MM.1S (cell line): Measurements from ENCODE around the gene CCNB2.

Experiments
- DNase-seq: peaks from one replicate; pipeline ENCODE4 v3.0.0-alpha.2; 2015
- H2AFZ ChIP-seq: fragments of 300-600 bp; sonication (generic); 2 replicates; pipeline ENCODE4 v1.6.0; 2016; ENCODE audit warnings: antibody characterized with exemption, low read length
- H3F3A ChIP-seq: fragments of 300-600 bp; sonication (generic); 2 replicates; pipeline ENCODE4 v1.6.1; 2016; ENCODE audit warnings: mild to moderate bottlenecking, antibody characterized with exemption, low read length, moderate library complexity, mixed read lengths; ENCODE audit not compliant: insufficient read depth
- H3K27ac ChIP-seq: fragments of 300-600 bp; sonication (generic); 2 replicates; pipeline ENCODE4 v1.5.1; 2016; ENCODE audit warnings: mild to moderate bottlenecking, low read length
- H3K27me3 ChIP-seq: fragments of 300-600 bp; sonication (generic); replicated peaks from 2 replicates; pipeline ENCODE4 v1.6.0; 2016; ENCODE audit warnings: low read length; ENCODE audit not compliant: insufficient read depth
- H3K36me3 ChIP-seq: fragments of 300-600 bp; sonication (generic); replicated peaks from 2 replicates; pipeline ENCODE4 v1.6.1; 2016; ENCODE audit warnings: mild to moderate bottlenecking, low read length, mixed read lengths; ENCODE audit not compliant: insufficient read depth
- H3K4me1 ChIP-seq: fragments of 300-600 bp; sonication (generic); 2 replicates; pipeline ENCODE4 v1.6.1; 2016; ENCODE audit warnings: low read length, mixed read lengths
- H3K4me2 ChIP-seq: fragments of 300-600 bp; sonication (generic); 2 replicates; pipeline ENCODE4 v1.6.0; 2016; ENCODE audit warnings: low read depth, low read length
- H3K4me3 ChIP-seq: fragments of 300-600 bp; sonication (generic); 2 replicates; pipeline ENCODE4 v1.5.1; 2016; ENCODE audit warnings: low read length, mixed read lengths
- H3K79me2 ChIP-seq: fragments of 300-600 bp; sonication (generic); 2 replicates; pipeline ENCODE4 v1.6.1; 2016; ENCODE audit warnings: mixed run types, low read length, mixed read lengths
- H3K9ac ChIP-seq: fragments of 300-600 bp; sonication (generic); 2 replicates; pipeline ENCODE4 v1.6.1; 2016; ENCODE audit warnings: low read length, mixed read lengths
- H3K9me2 ChIP-seq: fragments of 300-600 bp; sonication (generic); replicated peaks from 2 replicates; pipeline ENCODE4 v1.6.1; 2016; ENCODE audit warnings: mild to moderate bottlenecking, low read length, mixed read lengths; ENCODE audit not compliant: insufficient read depth
- H3K9me3 ChIP-seq: fragments of 300-600 bp; sonication (generic); replicated peaks from 2 replicates; pipeline ENCODE4 v1.6.1; 2016; ENCODE audit warnings: mild to moderate bottlenecking, low read length, mixed read lengths; ENCODE audit not compliant: insufficient read depth
- H4K20me1 ChIP-seq: fragments of 300-600 bp; sonication (generic); 2 replicates; pipeline ENCODE4 v1.6.1; 2016; ENCODE audit warnings: mild to moderate bottlenecking, low read length, moderate library complexity, mixed read lengths; ENCODE audit not compliant: insufficient read depth
- EZH2 ChIP-seq: fragments of 300-600 bp; sonication (generic); optimal IDR thresholded peaks from 2 replicates; pipeline ENCODE3; 2017; ENCODE audit warnings: low read depth, mild to moderate bottlenecking, antibody characterized with exemption, low read length, mixed read lengths
- EZH2phosphoT487 ChIP-seq: fragments of 300-600 bp; sonication (generic); IDR thresholded peaks from 2 replicates; pipeline ENCODE4 v1.6.1; 2018; ENCODE audit warnings: antibody characterized with exemption, low read length
- TF ChIP-seq, protein P1 (sequence below): fragments of 300-600 bp; sonication (generic); IDR thresholded peaks from 2 replicates; pipeline ENCODE4 v1.5.1; 2016; ENCODE audit warnings: antibody characterized with exemption, low read length, mixed read lengths

The CCNB2 gene

DNA sequence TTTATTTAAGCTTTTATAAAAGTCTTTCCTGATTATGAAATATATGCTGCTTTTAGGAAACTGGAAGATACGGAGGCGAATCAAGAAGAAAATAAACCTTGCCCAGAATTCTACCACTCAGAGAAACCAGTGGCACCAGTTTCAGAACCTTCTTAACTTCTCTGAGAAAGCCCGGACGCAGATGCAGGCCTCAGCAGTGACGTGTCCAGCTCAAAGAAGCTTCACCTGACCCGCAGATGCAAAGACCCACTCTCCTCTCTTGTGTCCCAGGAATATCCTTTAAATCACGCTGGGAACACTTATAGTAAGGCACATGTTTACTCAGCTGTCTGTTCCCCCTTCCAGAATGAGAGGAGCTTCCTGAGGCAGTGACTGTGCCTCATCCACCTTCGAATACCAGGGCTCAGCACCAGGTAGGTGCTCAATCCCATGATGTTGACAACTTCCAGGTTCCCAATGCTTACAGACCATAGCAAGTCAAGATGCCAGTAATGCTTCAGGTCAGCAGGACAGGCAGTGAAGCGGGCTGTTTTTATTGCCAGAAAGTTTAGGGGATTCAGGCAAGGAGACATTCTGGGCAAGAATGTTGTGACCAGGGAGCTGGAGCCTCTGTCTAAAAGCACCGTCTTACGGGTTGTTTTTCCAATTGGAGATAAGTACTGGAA lies 61.8 kb downstream of the CCNB2 start:
- no peak overlapping the region for H3K27ac ChIP-seq
- peaks cover 12% of the 10 kb centered on the region for H3K4me1 ChIP-seq
- no peaks in the 10 kb centered on the region for H3K9me3 ChIP-seq

GRCh38 chr15:59168536-59168935 lies 63.6 kb downstream of the CCNB2 start:
- Histone ChIP-seq H4K20me1 (no peaks in the 10 kb centered on the region), H3K9me2 (no peaks in the 10 kb centered on the region), H2AFZ (no peak overlapping the region), H3K9ac (no peak overlapping the region), H3K79me2 (no peaks in the 10 kb centered on the region), H3K4me3 (no peak overlapping the region), H3K36me3 (no peaks in the 10 kb centered on the region), H3K27me3 (no peaks in the 10 kb centered on the region), H3K4me2 (no peak overlapping the region), H3F3A (peaks cover 3% of the 10 kb centered on the region; the same call in 1 of the 2 replicates), H3K4me1 (peaks cover 12% of the 10 kb centered on the region), H3K27ac (no peak overlapping the region), H3K9me3 (no peaks in the 10 kb centered on the region)
- TF ChIP-seq EZH2phosphoT487, result no peak
- TF ChIP-seq EZH2, result no peak
- TF ChIP-seq, protein P1, sequence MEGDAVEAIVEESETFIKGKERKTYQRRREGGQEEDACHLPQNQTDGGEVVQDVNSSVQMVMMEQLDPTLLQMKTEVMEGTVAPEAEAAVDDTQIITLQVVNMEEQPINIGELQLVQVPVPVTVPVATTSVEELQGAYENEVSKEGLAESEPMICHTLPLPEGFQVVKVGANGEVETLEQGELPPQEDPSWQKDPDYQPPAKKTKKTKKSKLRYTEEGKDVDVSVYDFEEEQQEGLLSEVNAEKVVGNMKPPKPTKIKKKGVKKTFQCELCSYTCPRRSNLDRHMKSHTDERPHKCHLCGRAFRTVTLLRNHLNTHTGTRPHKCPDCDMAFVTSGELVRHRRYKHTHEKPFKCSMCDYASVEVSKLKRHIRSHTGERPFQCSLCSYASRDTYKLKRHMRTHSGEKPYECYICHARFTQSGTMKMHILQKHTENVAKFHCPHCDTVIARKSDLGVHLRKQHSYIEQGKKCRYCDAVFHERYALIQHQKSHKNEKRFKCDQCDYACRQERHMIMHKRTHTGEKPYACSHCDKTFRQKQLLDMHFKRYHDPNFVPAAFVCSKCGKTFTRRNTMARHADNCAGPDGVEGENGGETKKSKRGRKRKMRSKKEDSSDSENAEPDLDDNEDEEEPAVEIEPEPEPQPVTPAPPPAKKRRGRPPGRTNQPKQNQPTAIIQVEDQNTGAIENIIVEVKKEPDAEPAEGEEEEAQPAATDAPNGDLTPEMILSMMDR, result no peak
- DNase-seq, result no peak

More for the DNA sequence above, 61.8 kb downstream of the CCNB2 start:
- TF ChIP-seq, protein P1, result no peak
- TF ChIP-seq EZH2 (no peak), EZH2phosphoT487 (no peak)
- no peak overlapping the region for H3K9ac ChIP-seq
- no peak overlapping the region for H3K4me2 ChIP-seq
- no peaks in the 10 kb centered on the region for H4K20me1 ChIP-seq
- H3K9me2 ChIP-seq, result no peaks in the 10 kb centered on the region
- no peaks in the 10 kb centered on the region for H3K36me3 ChIP-seq
- no peak overlapping the region for H3K4me3 ChIP-seq
- DNase-seq, result no peak
- H2AFZ ChIP-seq, result no peak overlapping the region
- no peaks in the 10 kb centered on the region for H3K79me2 ChIP-seq
- H3K27me3 ChIP-seq, result no peaks in the 10 kb centered on the region
- peaks cover 3% of the 10 kb centered on the region; the same call in 1 of the 2 replicates for H3F3A ChIP-seq

DNA sequence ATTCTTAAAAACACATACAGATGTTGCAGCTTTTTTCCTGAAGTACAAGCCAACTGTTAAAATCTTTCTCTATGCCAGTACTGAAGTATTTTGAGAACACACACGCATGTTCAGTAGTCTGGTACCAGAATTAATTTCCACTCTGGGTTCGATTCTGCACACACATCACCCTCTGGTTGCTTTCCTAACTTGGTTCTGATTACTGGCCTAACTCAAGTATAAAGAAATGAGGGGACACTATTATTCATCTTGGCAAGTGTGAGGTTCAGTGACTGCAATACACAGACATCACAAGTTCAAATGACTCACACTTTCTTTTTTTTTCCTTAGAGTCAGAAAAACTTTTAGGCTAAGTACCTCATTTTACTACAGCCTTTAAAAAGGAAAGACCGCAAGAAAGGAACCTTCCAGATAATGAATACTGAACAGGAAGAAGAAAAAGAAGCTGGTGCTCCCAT lies 64.3 kb downstream of the CCNB2 start:
- H2AFZ ChIP-seq, result no peak overlapping the region
- no peak overlapping the region for H3K27ac ChIP-seq
- no peaks in the 10 kb centered on the region for H3K9me2 ChIP-seq
- no peak for DNase-seq
- TF ChIP-seq, protein P1, result no peak
- no peak for TF ChIP-seq EZH2
- TF ChIP-seq EZH2phosphoT487, result no peak
- H3K4me3 ChIP-seq, result no peak overlapping the region
- no peaks in the 10 kb centered on the region for H3K9me3 ChIP-seq
- H3K4me2 ChIP-seq, result no peak overlapping the region
- no peaks in the 10 kb centered on the region for H3K79me2 ChIP-seq
- H3F3A ChIP-seq, result peaks cover 3% of the 10 kb centered on the region; the same call in 1 of the 2 replicates
- no peaks in the 10 kb centered on the region for H4K20me1 ChIP-seq
- H3K36me3 ChIP-seq, result no peaks in the 10 kb centered on the region
- no peak overlapping the region for H3K9ac ChIP-seq
- no peaks in the 10 kb centered on the region for H3K27me3 ChIP-seq
- peaks cover 12% of the 10 kb centered on the region for H3K4me1 ChIP-seq
